Measurements from ENCODE around the gene FMOD. TPM values are rescaled to one million over a fixed set of nuclear protein-coding genes. Genes with fewer than 3 reads are reported as not detected.
"Not testable (repeated sequence)": the region's sequence is repeated elsewhere in the genome, so short reads cannot be mapped to it uniquely, and the experiment has no call there.

Gene FMOD
- polyA plus RNA-seq, 1 experiment: 5.4 TPM

DNA sequence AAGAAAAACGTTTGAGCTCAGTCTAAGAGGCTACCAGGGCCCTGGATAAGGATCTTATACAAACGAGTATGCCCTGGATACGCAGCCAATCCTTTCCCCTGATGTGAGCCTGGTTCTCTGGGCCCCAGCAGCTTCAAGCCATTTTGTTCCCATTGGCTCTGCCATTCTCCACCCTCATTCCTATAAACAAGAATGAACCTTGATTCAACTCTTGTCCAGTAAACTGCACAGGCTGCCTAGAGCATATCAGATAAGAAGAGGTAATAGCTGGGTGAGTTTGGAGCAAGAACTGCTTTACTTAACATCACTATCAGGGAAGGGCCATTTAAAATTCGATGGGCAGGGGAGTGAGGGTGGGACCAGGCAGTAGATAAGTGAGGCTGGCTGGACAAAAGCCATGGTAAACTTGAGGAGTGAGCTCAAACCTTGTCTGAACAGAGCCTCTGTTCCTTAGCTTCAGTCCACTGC lies 34.3 kb downstream of the FMOD start:
- TF ChIP-seq, protein P1, sequence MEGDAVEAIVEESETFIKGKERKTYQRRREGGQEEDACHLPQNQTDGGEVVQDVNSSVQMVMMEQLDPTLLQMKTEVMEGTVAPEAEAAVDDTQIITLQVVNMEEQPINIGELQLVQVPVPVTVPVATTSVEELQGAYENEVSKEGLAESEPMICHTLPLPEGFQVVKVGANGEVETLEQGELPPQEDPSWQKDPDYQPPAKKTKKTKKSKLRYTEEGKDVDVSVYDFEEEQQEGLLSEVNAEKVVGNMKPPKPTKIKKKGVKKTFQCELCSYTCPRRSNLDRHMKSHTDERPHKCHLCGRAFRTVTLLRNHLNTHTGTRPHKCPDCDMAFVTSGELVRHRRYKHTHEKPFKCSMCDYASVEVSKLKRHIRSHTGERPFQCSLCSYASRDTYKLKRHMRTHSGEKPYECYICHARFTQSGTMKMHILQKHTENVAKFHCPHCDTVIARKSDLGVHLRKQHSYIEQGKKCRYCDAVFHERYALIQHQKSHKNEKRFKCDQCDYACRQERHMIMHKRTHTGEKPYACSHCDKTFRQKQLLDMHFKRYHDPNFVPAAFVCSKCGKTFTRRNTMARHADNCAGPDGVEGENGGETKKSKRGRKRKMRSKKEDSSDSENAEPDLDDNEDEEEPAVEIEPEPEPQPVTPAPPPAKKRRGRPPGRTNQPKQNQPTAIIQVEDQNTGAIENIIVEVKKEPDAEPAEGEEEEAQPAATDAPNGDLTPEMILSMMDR (IDR thresholded peaks at IDR 0.05; ENCODE audit: low read depth, low read length): no peak
- H3K9me3 ChIP-seq (ENCODE audit: control insufficient read depth, insufficient read depth, low read length): no peaks in the 10 kb centered on the region
- ChIA-PET POLR2A (interaction anchor here (0.8 to 1.2 kb wide), 2 partner anchors 12 to 28 kb away, joined by 3 read pairs; no protein-coding TSS in a partner anchor), CTCF (interaction anchor here (0.6 to 2.1 kb wide), 5 partner anchors 11 to 49 kb away, joined by 3 to 15 read pairs (median 4); no protein-coding TSS in a partner anchor)
- DNase-seq (ENCODE audit: low read depth, low spot score): no peak
- H3K27ac ChIP-seq (ENCODE audit: low read depth, low read length): peak overlapping the region; percentile 11
- H3K27me3 ChIP-seq (ENCODE audit: control insufficient read depth, insufficient read depth, low read length): peaks cover 25% of the 10 kb centered on the region
- H3K4me3 ChIP-seq (ENCODE audit: low read depth, low read length): no peak overlapping the region

DNA sequence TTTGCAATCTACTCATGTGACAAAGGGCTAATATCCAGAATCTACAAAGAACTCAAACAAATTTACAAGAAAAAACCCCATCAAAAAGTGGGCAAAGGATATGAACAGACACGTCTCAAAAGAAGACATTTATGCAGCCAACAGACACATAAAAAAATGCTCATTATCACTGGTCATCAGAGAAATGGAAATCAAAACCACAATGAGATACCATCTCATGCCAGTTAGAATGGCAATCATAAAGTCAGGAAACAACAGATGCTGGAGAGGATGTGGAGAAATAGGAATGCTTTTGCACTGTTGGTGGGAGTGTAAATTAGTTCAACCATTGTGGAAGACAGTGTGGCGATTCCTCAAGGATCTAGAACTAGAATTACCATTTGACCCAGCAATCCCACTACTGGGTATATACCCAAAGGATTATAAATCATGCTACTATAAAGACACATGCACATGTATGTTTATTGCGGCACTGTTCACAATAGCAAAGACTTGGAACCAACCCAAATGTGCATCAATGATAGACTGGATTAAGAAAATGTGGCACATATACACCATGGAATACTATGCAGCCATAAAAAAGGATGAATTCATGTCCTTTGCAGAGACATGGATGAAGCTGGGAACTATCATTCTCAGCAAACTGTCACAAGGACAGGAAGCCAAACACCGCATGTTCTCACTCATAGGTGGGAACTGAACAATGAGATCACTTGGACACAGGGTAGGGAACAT lies 36.7 kb downstream of the FMOD start:
- CTCF ChIA-PET: interaction anchor here (0.9 kb wide), 1 partner anchor 41 kb away, joined by 6 read pairs; no protein-coding TSS in a partner anchor
- POLR2A ChIA-PET; DNase-seq (ENCODE audit: low read depth, low spot score): not testable (repeated sequence)

DNA sequence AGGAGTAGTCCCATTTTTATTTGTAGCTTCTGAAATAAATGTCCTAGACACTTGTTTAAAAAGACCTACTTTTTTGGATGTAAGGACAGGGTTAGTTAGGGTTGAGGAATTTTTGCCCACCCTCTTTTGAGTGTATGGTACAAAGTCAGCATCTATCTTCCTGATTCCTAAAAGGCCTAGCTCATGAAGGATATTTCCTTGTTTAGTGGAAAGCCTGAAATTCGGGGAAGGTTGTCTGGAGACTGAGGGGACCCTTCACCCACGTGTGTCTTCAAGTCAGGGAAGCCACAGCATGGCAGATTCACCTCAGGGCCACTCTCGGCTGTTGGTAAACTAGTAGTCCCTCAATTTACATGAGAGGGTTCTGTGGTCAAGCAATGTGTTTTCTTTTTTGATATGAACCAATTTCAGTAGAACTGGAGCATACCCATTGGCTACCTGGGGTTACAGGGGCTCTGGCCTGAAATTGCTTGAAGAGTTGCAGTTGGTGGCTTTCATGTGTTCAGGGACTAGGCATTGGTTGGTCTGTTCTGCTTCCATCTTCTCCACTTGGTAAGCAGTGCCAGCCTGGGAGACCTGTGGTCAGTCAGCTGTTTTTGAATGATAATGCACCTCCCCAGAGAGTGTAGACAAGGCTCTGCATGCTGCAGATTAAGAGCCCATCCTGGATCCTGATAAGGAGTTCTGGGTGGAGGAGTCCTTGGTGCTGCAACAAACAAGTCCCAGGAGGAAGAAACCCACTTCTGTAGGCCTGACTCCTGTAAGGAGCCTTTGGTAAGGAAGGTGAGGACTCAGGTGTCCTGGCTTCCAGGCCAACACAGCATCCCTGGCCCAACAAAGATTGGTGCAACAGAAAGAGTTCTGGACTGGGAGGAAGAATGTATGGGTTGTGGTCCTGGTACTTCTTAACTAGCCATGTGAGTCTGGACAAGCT lies 39.3 kb downstream of the FMOD start:
- Histone ChIP-seq H3K4me3 (ENCODE audit: low read depth, low read length) (no peak overlapping the region), H3K27me3 (ENCODE audit: control insufficient read depth, insufficient read depth, low read length) (no peaks in the 10 kb centered on the region), H3K27ac (ENCODE audit: low read depth, low read length) (no peak overlapping the region), H3K9me3 (ENCODE audit: control insufficient read depth, insufficient read depth, low read length) (no peaks in the 10 kb centered on the region)
- TF ChIP-seq, protein P1 (IDR thresholded peaks at IDR 0.05; ENCODE audit: low read depth, low read length): no peak
- POLR2A ChIA-PET: no interaction called here
- no peak for DNase-seq (ENCODE audit: low read depth, low spot score)
- CTCF ChIA-PET: interaction anchor here (1.0 to 5.6 kb wide), 3 partner anchors 39 to 44 kb away, joined by 3 to 29 read pairs (median 4); no protein-coding TSS in a partner anchor

More for the DNA sequence above, 36.7 kb downstream of the FMOD start:
- H3K27ac ChIP-seq (ENCODE audit: low read depth, low read length); H3K9me3 ChIP-seq (ENCODE audit: control insufficient read depth, insufficient read depth, low read length); H3K4me3 ChIP-seq (ENCODE audit: low read depth, low read length): not testable (repeated sequence)
- H3K27me3 ChIP-seq (ENCODE audit: control insufficient read depth, insufficient read depth, low read length): peaks cover 16% of the 10 kb centered on the region

DNA sequence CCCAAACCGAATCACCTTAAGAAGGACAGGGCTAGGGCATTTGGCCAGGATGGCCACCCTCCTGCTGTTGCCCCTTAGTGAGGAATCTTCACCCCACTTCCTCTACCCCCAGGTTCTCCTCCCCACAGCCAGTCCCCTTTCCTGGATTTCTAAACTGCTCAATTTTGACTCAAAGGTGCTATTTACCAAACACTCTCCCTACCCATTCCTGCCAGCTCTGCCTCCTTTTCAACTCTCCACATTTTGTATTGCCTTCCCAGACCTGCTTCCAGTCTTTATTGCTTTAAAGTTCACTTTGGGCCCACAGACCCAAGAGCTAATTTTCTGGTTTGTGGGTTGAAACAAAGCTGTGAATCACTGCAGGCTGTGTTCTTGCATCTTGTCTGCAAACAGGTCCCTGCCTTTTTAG lies 42.0 kb downstream of the FMOD start:
- TF ChIP-seq, protein P1 (IDR thresholded peaks at IDR 0.05; ENCODE audit: low read depth, low read length): no peak
- Histone ChIP-seq H3K27ac (ENCODE audit: low read depth, low read length) (no peak overlapping the region), H3K27me3 (ENCODE audit: control insufficient read depth, insufficient read depth, low read length) (peaks cover 3% of the 10 kb centered on the region), H3K9me3 (ENCODE audit: control insufficient read depth, insufficient read depth, low read length) (peaks cover 6% of the 10 kb centered on the region; the same call in 1 of the 2 replicates), H3K4me3 (ENCODE audit: low read depth, low read length) (no peak overlapping the region; the same call in 1 of the 2 replicates)
- ChIA-PET CTCF (interaction anchor here (1.5 to 5.6 kb wide), 4 partner anchors 31 to 42 kb away, joined by 4 to 29 read pairs (median 10); no protein-coding TSS in a partner anchor), POLR2A (no interaction called here)
- no peak for DNase-seq (ENCODE audit: low read depth, low spot score)

DNA sequence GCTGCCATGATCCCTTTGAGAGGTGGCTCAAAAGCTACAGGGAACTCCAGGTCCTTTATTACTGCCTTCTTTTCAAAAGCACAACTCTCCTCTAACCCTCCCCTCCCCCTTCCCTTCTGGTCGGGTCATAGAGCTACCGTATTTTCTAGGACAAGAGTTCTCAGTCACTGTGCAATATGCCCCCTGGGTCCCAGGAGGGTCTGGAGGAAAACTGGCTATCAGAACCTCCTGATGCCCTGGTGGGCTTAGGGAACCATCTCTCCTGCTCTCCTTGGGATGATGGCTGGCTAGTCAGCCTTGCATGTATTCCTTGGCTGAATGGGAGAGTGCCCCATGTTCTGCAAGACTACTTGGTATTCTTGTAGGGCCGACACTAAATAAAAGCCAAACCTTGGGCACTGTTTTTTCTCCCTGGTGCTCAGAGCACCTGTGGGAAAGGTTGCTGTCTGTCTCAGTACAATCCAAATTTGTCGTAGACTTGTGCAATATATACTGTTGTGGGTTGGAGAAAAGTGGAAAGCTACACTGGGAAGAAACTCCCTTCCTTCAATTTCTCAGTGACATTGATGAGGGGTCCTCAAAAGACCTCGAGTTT lies 42.5 kb downstream of the FMOD start:
- peak overlapping the region; percentile 87 for H3K4me3 ChIP-seq (ENCODE audit: low read depth, low read length)
- CTCF ChIA-PET: interaction anchor here (1.5 to 5.6 kb wide), 4 partner anchors 32 to 41 kb away, joined by 4 to 29 read pairs (median 10); no protein-coding TSS in a partner anchor
- H3K27me3 ChIP-seq (ENCODE audit: control insufficient read depth, insufficient read depth, low read length): peaks cover 7% of the 10 kb centered on the region
- POLR2A ChIA-PET: no interaction called here
- DNase-seq (ENCODE audit: low read depth, low spot score): no peak
- no peak overlapping the region for H3K27ac ChIP-seq (ENCODE audit: low read depth, low read length)
- H3K9me3 ChIP-seq (ENCODE audit: control insufficient read depth, insufficient read depth, low read length): peaks cover 6% of the 10 kb centered on the region; the same call in 1 of the 2 replicates
- TF ChIP-seq, protein P1 (IDR thresholded peaks at IDR 0.05; ENCODE audit: low read depth, low read length): no peak
